GM20000 (cell line): ENCODE data around the gene MED17.

Source experiments
- DNase-seq: peaks from one replicate; pipeline ENCODE4 v3.0.0; 2012; ENCODE audit warnings: low spot score
- CTCF ChIP-seq: IDR thresholded peaks from 2 replicates; pipeline ENCODE4 v1.5.1; 2012; ENCODE audit warnings: mild to moderate bottlenecking, control low read depth; ENCODE audit errors: extremely low read depth, missing control alignments

Gene MED17

GRCh38 chr11:93784145-93784934 is at the start of gene MED17:
Gene MED17 (plus strand): TSS chr11:93784282. CDS start chr11:93784514, 232 bp downstream.
- peak; percentile 93 for DNase-seq
- TF ChIP-seq CTCF = no peak

DNA sequence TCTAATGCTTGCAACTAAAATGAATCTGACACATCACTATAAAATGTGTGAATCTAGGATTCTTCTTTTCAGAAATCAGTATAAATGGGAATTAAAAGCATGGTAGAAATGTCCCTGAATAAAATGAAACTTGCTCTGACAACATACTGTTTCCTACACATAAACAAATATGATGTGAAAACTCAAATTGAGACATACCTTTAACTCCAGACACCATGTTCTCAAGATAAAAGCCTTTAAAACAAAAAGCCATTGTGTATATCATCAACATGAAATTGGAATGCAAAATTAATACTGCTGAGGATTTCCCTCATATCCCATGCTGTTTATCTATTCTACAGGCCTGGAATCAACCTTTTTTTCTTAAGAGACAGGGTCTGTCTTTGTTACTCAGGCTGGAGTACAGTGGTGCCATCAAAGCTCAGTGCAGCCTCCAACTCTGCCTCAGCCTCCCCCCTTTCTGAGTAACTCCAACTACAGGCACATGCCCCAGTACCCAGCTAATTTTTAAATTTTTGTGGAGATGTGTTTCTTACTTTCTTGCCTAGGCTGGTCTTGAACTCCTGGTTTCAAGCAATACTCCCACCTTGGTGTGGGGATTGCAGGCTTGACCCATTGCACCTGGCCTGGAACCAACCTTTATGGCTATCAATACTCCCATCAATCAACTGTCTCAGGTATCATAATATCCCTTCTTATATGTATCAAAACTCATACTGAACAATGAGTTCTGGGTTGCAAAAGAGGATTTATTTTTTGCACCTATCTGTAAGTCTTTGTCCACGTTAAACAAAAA is 49.5 kb upstream of the MED17 start:
- no peak for TF ChIP-seq CTCF
- no peak for DNase-seq

- no peak for TF ChIP-seq CTCF
- DNase-seq = no peak
These were observed 48.5 kb upstream of the MED17 start for GRCh38 chr11:93735627-93736026.

DNA sequence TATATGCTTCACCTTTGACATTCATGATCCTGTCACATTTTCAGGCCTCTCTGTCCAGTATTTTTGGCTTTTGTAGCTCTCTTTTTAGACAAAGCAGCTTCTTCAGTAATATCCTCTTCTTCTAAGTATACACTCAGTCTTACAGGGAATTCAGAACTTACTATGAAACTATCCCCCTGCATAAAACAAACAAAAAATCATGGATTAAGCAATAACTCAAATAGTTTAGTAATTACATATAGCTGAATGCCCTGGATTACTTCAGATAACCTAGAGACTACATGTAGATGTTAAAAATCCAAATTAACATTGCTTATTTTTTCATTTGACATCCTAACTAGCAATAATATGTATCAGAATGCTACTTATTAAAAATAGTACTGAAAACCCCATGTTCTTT is 48.0 kb upstream of the MED17 start:
- no peak for DNase-seq

GRCh38 chr11:93737904-93738612 is 46.0 kb upstream of the MED17 start:
- DNase-seq = no peak
- TF ChIP-seq CTCF = no peak

More for the DNA sequence above, 48.0 kb upstream of the MED17 start:
- no peak for TF ChIP-seq CTCF

DNA sequence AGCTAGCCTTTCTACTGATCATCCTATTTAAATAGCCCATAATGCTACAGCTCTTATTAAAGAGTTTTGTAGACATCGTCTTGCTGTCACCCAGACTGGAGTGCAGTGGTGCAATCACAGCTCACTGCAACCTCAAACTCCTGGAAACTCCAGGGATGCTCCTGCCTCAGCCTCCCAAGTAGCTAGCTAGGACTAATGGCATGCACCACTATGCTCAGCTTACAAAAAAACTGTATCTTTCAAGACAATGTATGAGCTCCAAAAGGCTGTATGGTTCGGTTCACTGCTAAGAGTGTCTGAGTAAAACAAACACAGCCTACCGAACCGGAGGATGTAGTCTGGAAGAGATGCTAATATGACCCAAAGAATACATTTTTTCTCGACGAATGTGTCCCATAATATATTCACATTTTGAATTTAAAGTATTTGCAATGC is 45.4 kb upstream of the MED17 start:
- no peak for DNase-seq
- TF ChIP-seq CTCF = no peak
